Vagina (tissue), 2 donors: ENCODE data around the gene NCS1. TPM values are rescaled to one million over a fixed set of nuclear protein-coding genes. Genes with fewer than 3 reads are reported as not detected.

ENCODE experiments used
- DNase-seq, 2 donors: peaks; one replicate each; pipeline ENCODE4 v3.0.0-alpha.2; 2017; ENCODE audit errors: extremely low spot score in 2 of 2
- H3K27ac ChIP-seq: fragments of 200-600 bp; sonication (generic); one replicate; pipeline ENCODE4 v1.5.1; 2019
- H3K27me3 ChIP-seq: fragments of 200-600 bp; sonication (generic); one replicate; pipeline ENCODE4 v1.5.1; 2019
- H3K36me3 ChIP-seq, 2 donors: fragments of 200-600 bp; sonication (generic); one replicate each; pipeline ENCODE4 v1.5.1; 2017 to 2019
- H3K4me1 ChIP-seq: fragments of 200-600 bp; sonication (generic); one replicate; pipeline ENCODE4 v1.5.1; 2019
- H3K4me3 ChIP-seq, 2 donors: fragments of 200-600 bp; sonication (generic); 1 replicate in 1 of 2; 2 replicates in 1 of 2; pipeline ENCODE4 v1.5.1; 2016 to 2019
- H3K9me3 ChIP-seq: fragments of 200-600 bp; sonication (generic); one replicate; pipeline ENCODE4 v1.5.1; 2019
- POLR2A ChIP-seq, 2 donors: fragments of 450-650 bp; IDR thresholded peaks; one replicate each; pipeline ENCODE4 v1.6.1; 2017; ENCODE audit warnings: antibody characterized with exemption in 2 of 2, mild to moderate bottlenecking in 2 of 2, moderate library complexity in 2 of 2
- POLR2AphosphoS5 ChIP-seq, 2 donors: sonication (generic); formaldehyde crosslinking; IDR thresholded peaks; one replicate each; pipeline ENCODE4 v1.9.0; 2017; ENCODE audit warnings: antibody characterized with exemption in 2 of 2, mild to moderate bottlenecking in 2 of 2, low read depth in 1 of 2; ENCODE audit not compliant: insufficient read depth in 1 of 2
- intact Hi-C: fragments of 100-400 bp; cut with DNase I; formaldehyde crosslinking; loops from one replicate; pipeline ENCODE4 v1.15.1; 2023
- total RNA-seq: library from RNA; depleted of rRNA; stranded (reverse); fragments of >200 nt; gene quantifications from one replicate; pipeline ENCODE4 v1.2.3, GENCODE V29; 2016
- TF ChIP-seq, protein P1 (sequence below), 3 experiments: fragments of 450-650 bp in 2 of 3; fragments of 200-600 bp in 1 of 3; sonication (generic) in 1 of 3; IDR thresholded peaks; one replicate each; pipeline ENCODE4 v1.5.1; 2017 to 2019; ENCODE audit warnings: antibody characterized with exemption in 3 of 3, mild to moderate bottlenecking in 2 of 3, moderate library complexity in 2 of 3

NCS1 gene
- total RNA-seq, 1 donor from 2014 or later: 20.4 TPM

DNA sequence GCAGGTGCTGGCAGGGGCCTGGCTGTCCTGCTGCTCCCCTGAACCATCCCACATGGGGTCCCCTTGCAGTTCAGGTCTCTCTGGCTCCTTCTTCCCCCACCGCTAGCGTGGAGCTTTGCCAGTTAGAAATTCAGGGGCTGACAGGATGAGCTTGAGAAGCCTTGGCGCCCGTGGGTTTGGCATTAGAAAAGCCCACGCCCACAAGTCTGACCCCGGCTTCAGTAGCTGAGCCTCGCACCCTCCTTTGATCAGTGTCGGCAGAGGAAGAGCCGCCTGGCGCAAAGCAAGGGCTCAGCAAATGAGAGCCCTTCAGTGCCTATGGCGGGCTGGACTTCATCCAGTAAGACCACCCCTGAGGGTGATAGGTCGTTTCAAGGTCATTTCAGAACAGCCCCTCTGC, 30.1 kb upstream of the NCS1 start:
- DNase-seq: no peak
- Histone ChIP-seq H3K4me3 (no peak overlapping the region), H3K27ac (no peak overlapping the region), H3K4me1 (peaks cover 45% of the 10 kb centered on the region), H3K9me3 (no peaks in the 10 kb centered on the region), H3K36me3 (no peaks in the 10 kb centered on the region), H3K27me3 (no peaks in the 10 kb centered on the region)
- intact Hi-C loops: no loop called here
- TF ChIP-seq, protein P1, sequence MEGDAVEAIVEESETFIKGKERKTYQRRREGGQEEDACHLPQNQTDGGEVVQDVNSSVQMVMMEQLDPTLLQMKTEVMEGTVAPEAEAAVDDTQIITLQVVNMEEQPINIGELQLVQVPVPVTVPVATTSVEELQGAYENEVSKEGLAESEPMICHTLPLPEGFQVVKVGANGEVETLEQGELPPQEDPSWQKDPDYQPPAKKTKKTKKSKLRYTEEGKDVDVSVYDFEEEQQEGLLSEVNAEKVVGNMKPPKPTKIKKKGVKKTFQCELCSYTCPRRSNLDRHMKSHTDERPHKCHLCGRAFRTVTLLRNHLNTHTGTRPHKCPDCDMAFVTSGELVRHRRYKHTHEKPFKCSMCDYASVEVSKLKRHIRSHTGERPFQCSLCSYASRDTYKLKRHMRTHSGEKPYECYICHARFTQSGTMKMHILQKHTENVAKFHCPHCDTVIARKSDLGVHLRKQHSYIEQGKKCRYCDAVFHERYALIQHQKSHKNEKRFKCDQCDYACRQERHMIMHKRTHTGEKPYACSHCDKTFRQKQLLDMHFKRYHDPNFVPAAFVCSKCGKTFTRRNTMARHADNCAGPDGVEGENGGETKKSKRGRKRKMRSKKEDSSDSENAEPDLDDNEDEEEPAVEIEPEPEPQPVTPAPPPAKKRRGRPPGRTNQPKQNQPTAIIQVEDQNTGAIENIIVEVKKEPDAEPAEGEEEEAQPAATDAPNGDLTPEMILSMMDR (IDR thresholded peaks at IDR 0.05): no peak
- TF ChIP-seq POLR2AphosphoS5 (IDR thresholded peaks at IDR 0.05; ENCODE audit: insufficient read depth in 1 of 2, low read depth in 1 of 2): no peak
- TF ChIP-seq POLR2A (IDR thresholded peaks at IDR 0.05): no peak

DNA sequence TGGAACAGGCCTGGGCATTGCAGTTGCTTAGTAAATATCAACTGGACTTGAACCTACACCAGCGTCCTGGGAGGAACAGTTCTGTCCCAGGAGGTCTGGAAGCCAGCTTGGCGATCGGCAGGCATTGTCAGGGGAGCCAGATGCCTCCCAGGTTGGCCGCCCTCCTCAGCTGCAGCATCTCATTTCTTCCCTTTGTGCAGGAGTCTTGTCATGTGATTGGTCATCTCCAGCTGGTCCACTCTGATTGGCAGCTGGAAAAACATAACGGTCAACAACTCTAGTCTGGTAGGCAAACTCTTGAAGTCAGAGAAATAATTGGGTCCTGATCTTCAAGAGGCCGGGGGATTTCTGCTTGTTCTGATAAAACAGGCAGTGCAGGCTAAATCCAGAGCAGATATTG, 29.6 kb upstream of the NCS1 start:
- TF ChIP-seq, protein P1 (IDR thresholded peaks at IDR 0.05): no peak
- TF ChIP-seq POLR2AphosphoS5 (IDR thresholded peaks at IDR 0.05; ENCODE audit: insufficient read depth in 1 of 2, low read depth in 1 of 2) (no peak), POLR2A (IDR thresholded peaks at IDR 0.05) (no peak)
- DNase-seq: no peak
- Histone ChIP-seq H3K4me3 (no peak overlapping the region), H3K27ac (no peak overlapping the region), H3K9me3 (no peaks in the 10 kb centered on the region), H3K4me1 (peaks cover 44% of the 10 kb centered on the region), H3K27me3 (no peaks in the 10 kb centered on the region), H3K36me3 (no peaks in the 10 kb centered on the region)
- intact Hi-C loops: no loop called here

DNA sequence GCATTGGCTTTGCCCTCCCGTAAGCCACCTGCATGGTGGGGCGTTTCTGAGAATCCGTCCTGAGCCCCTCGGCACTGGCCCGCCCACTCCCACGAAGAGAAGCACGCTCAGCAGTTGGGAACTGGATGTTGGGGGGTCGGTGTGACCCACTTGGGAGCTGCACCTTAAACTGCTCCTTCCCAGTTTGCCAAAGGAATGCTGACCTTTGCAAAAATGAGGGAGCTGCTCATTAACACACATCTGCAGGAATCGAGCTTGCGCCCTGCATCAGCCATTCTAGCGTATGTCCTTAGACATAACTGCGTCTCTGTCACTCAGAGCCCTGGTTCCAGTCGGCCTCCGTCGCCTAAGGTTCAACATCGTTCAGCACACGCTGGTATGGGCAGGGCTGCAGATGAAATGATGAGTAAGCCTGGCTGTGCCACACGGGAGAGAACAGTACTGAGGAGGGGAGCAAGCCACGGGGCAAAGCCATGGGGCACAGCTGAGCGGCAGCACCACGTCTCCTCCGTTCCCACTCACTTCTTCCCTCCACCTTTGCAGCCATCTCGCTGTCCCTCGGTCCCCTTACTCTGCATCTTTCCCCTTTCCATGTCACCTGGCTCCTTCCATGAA, 28.8 kb upstream of the NCS1 start:
- DNase-seq: no peak
- Histone ChIP-seq H3K36me3 (no peaks in the 10 kb centered on the region), H3K9me3 (no peaks in the 10 kb centered on the region), H3K4me3 (no peak overlapping the region), H3K27ac (no peak overlapping the region), H3K27me3 (no peaks in the 10 kb centered on the region), H3K4me1 (peaks cover 36% of the 10 kb centered on the region)
- TF ChIP-seq POLR2A (IDR thresholded peaks at IDR 0.05): no peak
- TF ChIP-seq POLR2AphosphoS5 (IDR thresholded peaks at IDR 0.05; ENCODE audit: insufficient read depth in 1 of 2, low read depth in 1 of 2): no peak
- TF ChIP-seq, protein P1 (IDR thresholded peaks at IDR 0.05): no peak
- intact Hi-C loops: no loop called here

DNA sequence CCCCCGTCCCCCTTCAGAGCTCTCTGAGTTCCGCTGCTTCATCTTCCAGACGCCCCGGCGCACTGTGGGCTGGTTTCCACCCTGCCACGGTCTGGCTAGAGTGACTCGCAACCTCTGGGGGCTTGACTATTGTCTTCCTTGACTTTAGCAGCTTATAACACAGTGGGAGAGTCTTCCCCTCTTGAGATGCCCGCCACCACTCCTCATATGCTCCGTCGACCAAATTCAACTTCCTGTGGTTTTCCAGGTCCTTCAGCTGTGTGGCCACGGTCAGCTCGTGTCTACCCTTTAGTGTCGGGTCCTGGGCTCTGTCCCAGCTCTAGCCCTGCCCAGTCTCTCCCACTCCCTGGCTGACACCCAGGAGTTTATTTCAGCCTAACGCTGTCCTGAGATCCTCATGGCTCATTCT, 28.2 kb upstream of the NCS1 start:
- TF ChIP-seq POLR2AphosphoS5 (IDR thresholded peaks at IDR 0.05; ENCODE audit: insufficient read depth in 1 of 2, low read depth in 1 of 2) (no peak), POLR2A (IDR thresholded peaks at IDR 0.05) (no peak)
- TF ChIP-seq, protein P1 (IDR thresholded peaks at IDR 0.05): no peak
- H3K36me3 ChIP-seq: no peaks in the 10 kb centered on the region
- DNase-seq: no peak
- intact Hi-C loops: no loop called here
- H3K27ac ChIP-seq: no peak overlapping the region
- H3K27me3 ChIP-seq: no peaks in the 10 kb centered on the region
- no peak overlapping the region for H3K4me3 ChIP-seq
- no peaks in the 10 kb centered on the region for H3K9me3 ChIP-seq
- peaks cover 31% of the 10 kb centered on the region for H3K4me1 ChIP-seq

DNA sequence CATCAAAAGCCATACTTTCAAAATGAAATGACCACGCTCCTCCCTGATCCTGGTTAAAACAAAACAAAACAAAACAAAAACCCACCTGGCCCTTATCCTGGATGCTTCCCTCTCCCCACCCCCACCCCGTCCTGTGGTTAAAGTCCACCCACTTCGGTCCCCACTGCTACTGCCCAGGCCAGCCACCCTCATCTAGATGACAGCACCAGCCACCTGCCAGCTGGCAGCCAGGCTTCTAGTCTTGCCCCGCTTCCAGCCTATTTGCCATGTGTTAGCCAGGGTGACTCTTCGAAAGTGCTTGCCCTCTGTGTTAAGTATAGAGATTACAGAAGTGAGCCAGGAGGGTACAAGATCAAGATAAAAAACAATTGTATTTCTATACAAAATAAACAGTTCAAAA, 27.5 kb upstream of the NCS1 start:
- no peak overlapping the region for H3K27ac ChIP-seq
- no peak for TF ChIP-seq POLR2AphosphoS5 (IDR thresholded peaks at IDR 0.05; ENCODE audit: insufficient read depth in 1 of 2, low read depth in 1 of 2)
- no peaks in the 10 kb centered on the region for H3K27me3 ChIP-seq
- no peaks in the 10 kb centered on the region for H3K9me3 ChIP-seq
- H3K4me1 ChIP-seq: peaks cover 23% of the 10 kb centered on the region
- DNase-seq: no peak
- no peaks in the 10 kb centered on the region for H3K36me3 ChIP-seq
- intact Hi-C loops: no loop called here
- H3K4me3 ChIP-seq: no peak overlapping the region
